Prostate gland (tissue), 2 donors: Measurements from ENCODE around the gene CCDC182. TPM values are rescaled to one million over a fixed set of nuclear protein-coding genes. Genes with fewer than 3 reads are reported as not detected.

Experiments used
- DNase-seq: peaks from one replicate; pipeline ENCODE4 v3.0.0-alpha.2; 2019; ENCODE audit warnings: low spot score
- H3K27ac ChIP-seq, 2 donors: fragments of 200-600 bp; sonication (generic); 2 replicates each; pipeline ENCODE4 v1.5.1; 2017 to 2019
- H3K27me3 ChIP-seq: fragments of 200-600 bp; sonication (generic); replicated peaks from 2 replicates; pipeline ENCODE4 v1.5.1; 2019; ENCODE audit not compliant: insufficient read depth
- H3K36me3 ChIP-seq, 2 donors: fragments of 200-600 bp; sonication (generic); 1 replicate in 1 of 2; 2 replicates in 1 of 2; pipeline versions ENCODE4 v1.5.1 to v1.8.1; 2017 to 2019
- H3K4me1 ChIP-seq: fragments of 200-600 bp; sonication (generic); replicated peaks from 2 replicates; pipeline ENCODE4 v1.5.1; 2019
- H3K4me3 ChIP-seq, 2 donors: fragments of 200-600 bp; sonication (generic); 2 replicates each; pipeline ENCODE4 v1.5.1; 2017 to 2019
- H3K9me3 ChIP-seq: fragments of 200-600 bp; sonication (generic); 2 replicates; pipeline ENCODE4 v1.5.1; 2017
- POLR2A ChIP-seq: fragments of 450-650 bp; IDR thresholded peaks from one replicate; pipeline ENCODE4 v1.6.1; 2016; ENCODE audit warnings: antibody characterized with exemption, mild to moderate bottlenecking
- POLR2AphosphoS5 ChIP-seq: sonication (generic); formaldehyde crosslinking; IDR thresholded peaks from one replicate; pipeline ENCODE4 v1.6.1; 2017; ENCODE audit warnings: antibody characterized with exemption
- WGBS: methylation state at CpG from one replicate; pipeline ENCODE4 v1.1.5; 2018; 5-methylcytosine and 5-hydroxymethylcytosine counted together
- intact Hi-C: fragments of 100-400 bp; cut with DNase I; formaldehyde crosslinking; loops from one replicate; pipeline ENCODE4 v1.14.2; 2022
- total RNA-seq, 2 donors: library from RNA; depleted of rRNA; stranded (reverse); fragments of >200 nt; gene quantifications; one replicate each; pipeline ENCODE4 v1.1.0, GENCODE V29; 2016
- TF ChIP-seq, protein P1 (sequence below), 4 experiments: fragments of 200-600 bp in 2 of 4; fragments of 450-650 bp in 2 of 4; sonication (generic) in 2 of 4; IDR thresholded peaks; 1 replicate in 3 of 4; 2 replicates in 1 of 4; pipeline ENCODE4 v1.5.1; 2016 to 2019; ENCODE audit warnings: antibody characterized with exemption in 4 of 4, mild to moderate bottlenecking in 2 of 4, moderate library complexity in 2 of 4

The CCDC182 gene
- total RNA-seq, 2 donors from 2014 or later: 1.1 TPM; not detected in 1

DNA sequence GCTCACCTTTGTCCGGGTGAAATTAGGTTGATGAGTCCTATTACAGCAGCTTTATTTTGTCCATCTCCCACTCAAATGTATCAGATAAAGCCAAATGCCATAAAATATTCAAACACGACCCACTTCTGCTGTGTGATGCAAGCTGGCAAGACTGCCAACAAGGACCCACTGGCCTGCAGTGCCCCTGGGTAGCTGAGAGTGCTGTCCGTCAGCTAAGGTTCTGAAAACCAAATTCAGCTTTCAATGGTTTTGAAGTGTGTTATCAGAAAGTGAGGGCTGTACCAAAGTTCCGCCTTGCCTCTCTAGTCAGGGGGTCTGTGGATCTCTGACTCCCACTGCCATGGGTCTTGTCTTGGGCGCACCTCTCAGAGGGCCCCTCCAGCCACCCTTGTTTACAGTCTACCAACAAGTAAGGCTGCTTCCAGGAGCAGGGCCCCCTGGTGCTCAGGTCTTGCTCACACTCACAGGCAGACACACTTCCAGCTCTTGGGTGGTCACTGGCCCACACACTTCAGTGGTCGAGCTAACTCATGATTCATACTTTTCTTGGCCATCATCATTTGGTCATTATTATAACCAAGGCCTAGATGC lies 10.5 kb upstream of the CCDC182 start:
- 80% methylated on average over 6 of the region's 6 CpGs for WGBS
- Histone ChIP-seq H3K9me3 (no peaks in the 10 kb centered on the region), H3K36me3 (no peaks in the 10 kb centered on the region), H3K27ac (no peak overlapping the region), H3K27me3 (no peaks in the 10 kb centered on the region), H3K4me1 (no peaks in the 10 kb centered on the region), H3K4me3 (no peak overlapping the region)
- no peak for DNase-seq
- TF ChIP-seq POLR2A (no peak), POLR2AphosphoS5 (no peak)
- TF ChIP-seq, protein P1, sequence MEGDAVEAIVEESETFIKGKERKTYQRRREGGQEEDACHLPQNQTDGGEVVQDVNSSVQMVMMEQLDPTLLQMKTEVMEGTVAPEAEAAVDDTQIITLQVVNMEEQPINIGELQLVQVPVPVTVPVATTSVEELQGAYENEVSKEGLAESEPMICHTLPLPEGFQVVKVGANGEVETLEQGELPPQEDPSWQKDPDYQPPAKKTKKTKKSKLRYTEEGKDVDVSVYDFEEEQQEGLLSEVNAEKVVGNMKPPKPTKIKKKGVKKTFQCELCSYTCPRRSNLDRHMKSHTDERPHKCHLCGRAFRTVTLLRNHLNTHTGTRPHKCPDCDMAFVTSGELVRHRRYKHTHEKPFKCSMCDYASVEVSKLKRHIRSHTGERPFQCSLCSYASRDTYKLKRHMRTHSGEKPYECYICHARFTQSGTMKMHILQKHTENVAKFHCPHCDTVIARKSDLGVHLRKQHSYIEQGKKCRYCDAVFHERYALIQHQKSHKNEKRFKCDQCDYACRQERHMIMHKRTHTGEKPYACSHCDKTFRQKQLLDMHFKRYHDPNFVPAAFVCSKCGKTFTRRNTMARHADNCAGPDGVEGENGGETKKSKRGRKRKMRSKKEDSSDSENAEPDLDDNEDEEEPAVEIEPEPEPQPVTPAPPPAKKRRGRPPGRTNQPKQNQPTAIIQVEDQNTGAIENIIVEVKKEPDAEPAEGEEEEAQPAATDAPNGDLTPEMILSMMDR (IDR thresholded peaks at IDR 0.05): no peak
- intact Hi-C loops: no loop called here

DNA sequence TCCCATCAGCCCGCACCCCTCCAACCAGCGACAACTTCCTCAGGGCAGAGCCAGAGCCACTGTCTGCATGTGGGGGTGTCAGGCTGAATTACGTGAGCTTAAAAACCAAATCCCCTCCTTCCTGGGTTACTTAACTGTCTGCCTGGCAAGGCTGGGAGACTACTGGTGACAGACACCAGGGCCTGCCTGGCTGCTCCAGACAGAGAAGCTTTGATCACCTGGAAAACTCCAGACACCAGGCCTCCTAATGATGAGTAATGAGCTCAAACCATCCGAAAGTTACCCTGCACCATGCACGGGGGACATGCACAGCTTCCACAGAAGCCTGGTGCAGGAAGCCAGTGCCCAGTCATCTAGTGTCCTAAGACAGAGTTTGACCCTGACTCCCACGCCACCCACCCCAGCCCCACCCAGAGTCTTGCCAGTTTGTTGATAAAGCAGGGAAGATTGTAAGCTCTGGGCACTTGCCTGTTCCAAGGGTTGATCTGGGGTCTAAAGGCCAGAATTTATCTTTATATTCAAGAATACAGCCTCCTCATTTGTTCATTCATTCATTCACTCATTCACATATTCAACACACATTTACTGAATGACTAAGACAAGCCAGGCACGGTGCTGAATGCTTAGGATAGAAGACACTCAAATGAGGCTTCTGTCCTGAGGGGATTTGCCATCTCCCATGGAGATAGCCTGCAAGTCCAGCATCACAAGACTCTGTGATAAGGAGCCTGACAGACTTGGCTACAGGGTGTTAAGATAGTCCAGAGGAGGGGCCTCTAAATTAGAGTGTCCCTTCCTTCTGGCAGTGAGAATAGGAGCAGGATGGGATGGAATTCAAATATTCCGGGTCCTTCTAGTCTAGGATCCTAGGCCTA lies 7.2 kb upstream of the CCDC182 start:
- Histone ChIP-seq H3K27ac (no peak overlapping the region), H3K36me3 (no peaks in the 10 kb centered on the region), H3K27me3 (no peaks in the 10 kb centered on the region), H3K4me1 (no peaks in the 10 kb centered on the region), H3K9me3 (no peaks in the 10 kb centered on the region), H3K4me3 (no peak overlapping the region)
- TF ChIP-seq POLR2AphosphoS5: no peak
- TF ChIP-seq, protein P1 (IDR thresholded peaks at IDR 0.05): no peak
- intact Hi-C loops: no loop called here
- 82% methylated on average over 8 of the region's 8 CpGs for WGBS
- DNase-seq: no peak

DNA sequence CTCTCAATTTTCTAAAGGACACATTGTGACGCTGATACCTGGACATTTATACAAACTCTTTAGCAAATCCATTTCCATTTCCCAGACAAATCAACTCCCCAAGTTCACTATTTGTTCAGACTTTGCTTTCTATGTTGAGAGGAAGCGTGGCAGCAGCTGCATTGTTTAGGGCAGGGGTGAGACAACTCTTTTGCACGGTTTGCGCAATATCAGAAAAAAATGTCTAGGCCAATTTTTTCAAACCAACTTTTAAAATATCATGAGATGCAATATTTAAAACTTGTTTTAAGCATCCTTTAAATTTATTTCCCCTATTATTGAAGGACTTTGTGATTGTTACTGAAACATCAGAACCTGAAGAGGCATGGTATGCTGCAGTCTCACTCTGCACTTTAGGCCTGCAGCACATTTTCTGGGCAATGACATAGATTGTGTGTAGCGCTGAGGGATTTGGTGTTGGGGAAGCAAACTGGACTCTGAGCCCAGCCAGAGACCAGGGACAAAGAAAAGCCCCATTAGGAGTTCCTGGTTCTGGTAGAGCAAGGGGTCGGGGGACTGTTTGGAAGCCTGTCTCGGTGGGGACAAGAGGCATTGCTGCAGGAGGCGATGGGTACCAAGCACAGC lies 6.4 kb upstream of the CCDC182 start:
- Histone ChIP-seq H3K4me3 (no peak overlapping the region), H3K27me3 (no peaks in the 10 kb centered on the region), H3K36me3 (no peaks in the 10 kb centered on the region), H3K9me3 (no peaks in the 10 kb centered on the region), H3K27ac (no peak overlapping the region), H3K4me1 (no peaks in the 10 kb centered on the region)
- intact Hi-C loops: no loop called here
- WGBS: 79% methylated on average over 8 of the region's 8 CpGs
- TF ChIP-seq POLR2AphosphoS5 (no peak), POLR2A (no peak)
- TF ChIP-seq, protein P1 (IDR thresholded peaks at IDR 0.05): no peak
- no peak for DNase-seq

DNA sequence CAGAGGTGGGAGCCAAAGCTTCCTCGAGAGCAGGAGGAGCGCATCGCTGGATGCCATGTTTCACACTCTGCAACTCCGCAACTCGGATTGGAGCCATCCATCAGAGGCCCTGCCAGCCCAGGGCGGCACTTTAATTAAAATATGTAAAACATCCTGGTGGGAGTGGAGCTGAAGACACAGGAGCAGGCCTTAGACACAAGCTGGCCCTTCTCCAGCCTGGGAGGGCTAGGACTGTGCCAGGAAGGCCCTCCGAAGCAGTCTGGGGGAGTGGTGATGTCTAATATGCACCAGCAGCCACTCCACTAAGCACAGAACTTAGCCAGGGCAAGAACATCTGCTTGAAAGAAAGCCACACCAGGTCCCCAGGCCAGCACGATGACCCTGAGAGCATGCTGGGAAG lies 5.8 kb upstream of the CCDC182 start:
- H3K4me1 ChIP-seq: no peaks in the 10 kb centered on the region
- DNase-seq: no peak
- 67% methylated on average over 8 of the region's 8 CpGs for WGBS
- intact Hi-C loops: no loop called here
- H3K27ac ChIP-seq: no peak overlapping the region
- no peaks in the 10 kb centered on the region for H3K27me3 ChIP-seq
- no peak overlapping the region for H3K4me3 ChIP-seq
- TF ChIP-seq POLR2A (no peak), POLR2AphosphoS5 (no peak)
- TF ChIP-seq, protein P1 (IDR thresholded peaks at IDR 0.05): no peak
- H3K9me3 ChIP-seq: no peaks in the 10 kb centered on the region
- H3K36me3 ChIP-seq: no peaks in the 10 kb centered on the region
